Muscle layer of duodenum (tissue), 2 donors: ENCODE results near the gene CHAMP1.

Experiments used
- H3K27ac ChIP-seq: one replicate; pipeline ENCODE4 v1.7.0; 2013; ENCODE audit warnings: mild to moderate bottlenecking, low read length
- H3K27me3 ChIP-seq: one replicate; pipeline ENCODE4 v1.7.0; 2013; ENCODE audit warnings: low read depth, mild to moderate bottlenecking, control low read depth, low read length
- H3K36me3 ChIP-seq, 2 donors: one replicate each; pipeline ENCODE4 v1.7.0; 2013; ENCODE audit warnings: low read length in 2 of 2, control low read depth in 1 of 2, mild to moderate bottlenecking in 1 of 2; ENCODE audit not compliant: insufficient read depth in 2 of 2, control insufficient read depth in 1 of 2
- H3K4me1 ChIP-seq, 2 donors: one replicate each; pipeline ENCODE4 v1.7.0; 2013; ENCODE audit warnings: low read length in 2 of 2, mild to moderate bottlenecking in 2 of 2, control low read depth in 1 of 2, moderate library complexity in 1 of 2; ENCODE audit not compliant: insufficient read depth in 2 of 2, control insufficient read depth in 1 of 2
- H3K4me3 ChIP-seq, 2 donors: one replicate each; pipeline ENCODE4 v1.7.0; 2013; ENCODE audit warnings: low read length in 2 of 2, low read depth in 1 of 2, mild to moderate bottlenecking in 1 of 2
- H3K9me3 ChIP-seq, 2 donors: one replicate each; pipeline ENCODE4 v1.7.0; 2013; ENCODE audit warnings: low read length in 2 of 2, control low read depth in 1 of 2, mild to moderate bottlenecking in 1 of 2; ENCODE audit not compliant: control insufficient read depth in 1 of 2
- donor health status: healthy.

CHAMP1 gene

GRCh38 chr13:114281351-114282040 lies 32.8 kb upstream of the CHAMP1 start, which contains the start of gene UPF3A:
Gene UPF3A, plus strand, starts transcription at chr13:114281601. Its CDS starts 39 bp downstream, at chr13:114281640.
- no peaks in the 10 kb centered on the region for H3K9me3 ChIP-seq
- no peaks in the 10 kb centered on the region for H3K27me3 ChIP-seq
- peaks cover under 1 to 6% of the 10 kb centered on the region in 2 donors for H3K36me3 ChIP-seq
- H3K27ac ChIP-seq: peak within 1 kb of the TSS; percentile 81
- H3K4me3 ChIP-seq: peak within 1 kb of the TSS; percentile 77 to 88
- H3K4me1 ChIP-seq: peaks cover 13 to 19% of the 10 kb centered on the region in 2 donors

DNA sequence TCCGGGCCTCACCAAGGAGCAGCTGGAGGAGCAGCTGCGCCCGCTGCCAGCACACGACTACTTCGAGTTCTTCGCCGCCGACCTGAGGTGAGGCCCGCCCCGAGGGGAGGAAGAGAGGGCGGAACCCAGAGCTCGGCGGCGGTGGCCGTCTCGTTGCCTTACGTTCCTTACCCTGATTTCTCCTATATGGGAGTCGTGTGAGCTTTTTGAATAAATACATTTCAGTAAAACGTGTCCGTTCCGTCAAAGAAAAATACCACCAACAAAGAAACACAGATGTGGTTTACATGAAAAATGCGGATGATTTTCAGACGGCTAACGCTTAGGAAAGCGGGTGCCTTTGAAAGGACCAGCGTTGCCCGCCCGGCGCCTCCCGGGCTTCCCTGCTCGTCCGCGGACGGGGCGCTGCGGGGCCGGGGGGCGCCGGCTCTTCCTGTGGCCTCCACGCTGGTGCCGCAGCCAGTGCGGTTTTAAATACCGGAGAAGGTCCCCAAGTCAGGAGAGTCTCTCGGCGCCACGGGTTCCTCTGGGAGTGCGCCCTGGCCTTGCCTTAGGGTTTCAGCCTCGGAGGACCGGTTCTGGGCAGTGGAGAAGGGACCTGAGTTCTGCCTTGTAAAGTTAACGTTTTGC lies 32.1 kb upstream of the CHAMP1 start:
- peak overlapping the region; percentile 76 for H3K27ac ChIP-seq
- H3K9me3 ChIP-seq: no peaks in the 10 kb centered on the region
- peaks cover 7 to 12% of the 10 kb centered on the region in 2 donors for H3K36me3 ChIP-seq
- peak overlapping the region; percentile 77 to 88 for H3K4me3 ChIP-seq
- no peaks in the 10 kb centered on the region for H3K27me3 ChIP-seq
- H3K4me1 ChIP-seq: peaks cover 13 to 19% of the 10 kb centered on the region in 2 donors

- peaks cover 13 to 19% of the 10 kb centered on the region in 2 donors for H3K4me1 ChIP-seq
- H3K27me3 ChIP-seq: no peaks in the 10 kb centered on the region
- H3K36me3 ChIP-seq: peaks cover 12 to 21% of the 10 kb centered on the region in 2 donors
- H3K9me3 ChIP-seq: no peaks in the 10 kb centered on the region
- no peak overlapping the region for H3K4me3 ChIP-seq
- no peak overlapping the region for H3K27ac ChIP-seq
Measured at GRCh38 chr13:114283576-114283975, 30.7 kb upstream of the CHAMP1 start.

GRCh38 chr13:114284680-114285079 lies 29.6 kb upstream of the CHAMP1 start:
- Histone ChIP-seq H3K4me1 (peaks cover 13 to 19% of the 10 kb centered on the region in 2 donors), H3K36me3 (peaks cover 12 to 27% of the 10 kb centered on the region in 2 donors), H3K4me3 (no peak overlapping the region), H3K27me3 (no peaks in the 10 kb centered on the region), H3K9me3 (no peaks in the 10 kb centered on the region), H3K27ac (no peak overlapping the region)

DNA sequence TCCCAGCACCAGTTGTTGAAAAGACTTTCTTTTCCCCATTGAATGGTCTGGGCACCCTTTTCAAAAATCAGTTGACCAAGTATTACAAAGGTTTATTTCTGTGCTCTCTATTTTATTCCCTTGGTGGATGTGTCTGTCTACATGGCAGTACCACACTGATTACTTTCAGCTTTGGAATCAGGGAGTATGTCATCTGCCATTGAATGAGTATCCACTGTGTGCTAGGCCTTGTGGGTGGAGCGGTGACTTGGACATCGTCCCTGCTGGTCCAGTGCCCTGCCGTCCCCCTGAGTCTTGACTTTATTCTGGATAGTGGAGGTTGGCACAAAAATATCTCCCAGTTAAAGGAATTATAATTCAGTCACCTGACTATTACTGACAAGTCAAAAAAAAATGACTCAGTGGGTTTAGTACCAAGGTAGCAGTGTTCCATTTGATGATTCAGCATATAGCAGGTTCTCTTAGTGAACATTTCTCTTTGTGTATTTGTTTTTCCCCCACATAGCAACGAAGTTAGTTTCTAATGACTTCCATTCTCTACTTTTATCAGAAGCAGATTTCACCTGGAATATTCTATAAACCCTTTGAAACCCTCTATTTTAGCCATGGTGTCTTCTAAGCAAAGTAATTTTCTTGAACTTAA lies 29.0 kb upstream of the CHAMP1 start:
- Histone ChIP-seq H3K9me3 (no peaks in the 10 kb centered on the region), H3K27ac (no peak overlapping the region), H3K27me3 (no peaks in the 10 kb centered on the region), H3K4me1 (peaks cover 9 to 18% of the 10 kb centered on the region in 2 donors), H3K4me3 (no peak overlapping the region), H3K36me3 (peaks cover 12 to 27% of the 10 kb centered on the region in 2 donors)

GRCh38 chr13:114286808-114287207 lies 27.5 kb upstream of the CHAMP1 start:
- Histone ChIP-seq H3K27ac (no peak overlapping the region), H3K36me3 (peaks cover 17 to 28% of the 10 kb centered on the region in 2 donors), H3K4me1 (peaks cover 4 to 12% of the 10 kb centered on the region in 2 donors), H3K27me3 (no peaks in the 10 kb centered on the region), H3K9me3 (no peaks in the 10 kb centered on the region), H3K4me3 (no peak overlapping the region)

DNA sequence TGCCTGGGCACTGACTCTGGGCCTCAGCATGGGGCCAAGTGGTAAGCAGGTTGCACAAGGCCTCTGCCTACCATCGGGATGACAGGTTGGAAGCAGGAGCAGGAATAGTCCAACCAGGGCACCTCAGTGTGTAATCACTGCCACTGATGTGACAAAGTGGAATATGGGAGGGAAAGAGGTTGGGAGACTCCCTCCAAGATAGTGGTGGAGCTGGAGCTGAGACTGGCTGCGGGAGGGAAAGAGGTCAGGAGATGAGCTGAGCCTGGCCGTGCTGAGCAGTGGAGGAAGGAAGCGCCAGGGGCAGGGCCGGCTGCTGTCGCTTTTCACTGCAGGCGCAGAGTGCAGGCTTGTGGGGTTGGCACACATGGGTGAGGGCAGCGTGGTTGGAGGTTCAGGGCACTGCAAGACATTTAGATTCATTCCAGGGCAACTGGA lies 26.1 kb upstream of the CHAMP1 start:
- Histone ChIP-seq H3K36me3 (peaks cover 23 to 37% of the 10 kb centered on the region in 2 donors), H3K4me3 (no peak overlapping the region), H3K27ac (no peak overlapping the region), H3K27me3 (no peaks in the 10 kb centered on the region), H3K4me1 (peaks cover 4 to 5% of the 10 kb centered on the region in 2 donors), H3K9me3 (no peaks in the 10 kb centered on the region)

DNA sequence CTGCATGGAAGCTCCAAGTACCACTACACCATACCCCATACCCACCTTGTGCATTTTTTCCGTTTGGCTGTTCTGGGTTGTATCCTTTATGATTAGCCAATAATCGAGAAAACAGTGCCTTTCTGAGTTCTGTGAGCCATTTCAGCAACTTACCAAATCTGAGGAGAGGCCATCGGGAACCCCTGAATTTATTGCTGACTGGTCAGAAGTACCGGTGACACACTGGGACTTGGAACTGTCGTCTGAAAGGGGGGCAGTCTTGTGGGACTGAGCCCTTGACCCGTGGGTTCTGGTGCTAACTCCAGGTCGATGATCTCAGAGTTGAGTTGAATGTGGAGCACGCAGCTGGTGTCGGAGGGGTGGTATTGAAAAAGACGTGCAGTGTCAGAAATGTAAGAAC lies 17.9 kb upstream of the CHAMP1 start:
- Histone ChIP-seq H3K36me3 (peaks cover 26 to 62% of the 10 kb centered on the region in 2 donors), H3K4me1 (no peaks in the 10 kb centered on the region), H3K27me3 (no peaks in the 10 kb centered on the region), H3K27ac (no peak overlapping the region), H3K4me3 (no peak overlapping the region), H3K9me3 (no peaks in the 10 kb centered on the region)

DNA sequence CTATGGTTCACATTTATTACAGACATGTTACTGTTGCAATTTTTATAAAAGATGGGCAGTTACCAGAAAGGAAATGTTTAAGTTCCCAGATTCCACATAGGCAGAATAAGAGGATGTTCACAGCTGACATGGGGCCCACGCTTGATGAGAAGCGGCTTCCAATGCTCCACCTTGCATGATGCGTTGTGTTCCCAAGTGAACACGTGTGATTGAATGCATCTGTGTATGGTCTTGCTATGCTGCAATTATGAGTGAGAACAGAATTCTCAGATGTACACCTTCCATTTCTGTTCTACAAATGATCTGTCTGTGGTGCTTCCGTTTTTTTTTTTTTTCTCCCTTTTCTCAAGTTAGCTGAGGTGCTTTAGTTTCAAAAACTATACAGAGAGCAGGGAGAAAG lies 17.4 kb upstream of the CHAMP1 start:
- H3K36me3 ChIP-seq: peaks cover 26 to 62% of the 10 kb centered on the region in 2 donors
- H3K27me3 ChIP-seq: no peaks in the 10 kb centered on the region
- H3K4me3 ChIP-seq: no peak overlapping the region
- H3K9me3 ChIP-seq: no peaks in the 10 kb centered on the region
- H3K4me1 ChIP-seq: no peaks in the 10 kb centered on the region
- H3K27ac ChIP-seq: no peak overlapping the region

GRCh38 chr13:114298866-114299265 lies 15.4 kb upstream of the CHAMP1 start:
- peaks cover 35 to 68% of the 10 kb centered on the region in 2 donors for H3K36me3 ChIP-seq
- H3K4me1 ChIP-seq: no peaks in the 10 kb centered on the region
- H3K9me3 ChIP-seq: no peaks in the 10 kb centered on the region
- no peaks in the 10 kb centered on the region for H3K27me3 ChIP-seq
- no peak overlapping the region for H3K4me3 ChIP-seq
- H3K27ac ChIP-seq: no peak overlapping the region

- Histone ChIP-seq H3K4me3 (no peak overlapping the region), H3K9me3 (no peaks in the 10 kb centered on the region), H3K27ac (no peak overlapping the region), H3K4me1 (no peaks in the 10 kb centered on the region), H3K36me3 (peaks cover 41 to 74% of the 10 kb centered on the region in 2 donors), H3K27me3 (no peaks in the 10 kb centered on the region)
Measured at GRCh38 chr13:114299604-114300305, 14.5 kb upstream of the CHAMP1 start.
